OCI-LY1 (cell line): Measurements from ENCODE around the gene LUZP1.

Experiments
- CTCF ChIP-seq: fragments of 200-600 bp; sonication (generic), shearing (Covaris generic); IDR thresholded peaks from 2 replicates; pipeline ENCODE4 v1.5.1; 2017; ENCODE audit warnings: mild to moderate bottlenecking, antibody characterized with exemption, low read length, moderate library complexity, mixed read lengths
- EZH2 ChIP-seq: fragments of 200-600 bp; sonication (generic), shearing (Covaris generic); IDR thresholded peaks from 2 replicates; pipeline ENCODE4 v1.8.0; 2017; ENCODE audit warnings: borderline replicate concordance, mixed run types, mild to moderate bottlenecking, antibody characterized with exemption, low read length, moderate library complexity, mixed read lengths

- TF ChIP-seq EZH2 (no peak), CTCF (no peak)
Measured at GRCh38 chr1:23193391-23194118, 24.9 kb upstream of the LUZP1 start.
